ENCODE measurements around the gene LTF. TPM values are rescaled to one million over a fixed set of nuclear protein-coding genes. Genes with fewer than 3 reads are reported as not detected.
A peak's percentile ranks its signal among the peaks of the same experiment; 100 is the strongest.

Gene LTF
- total RNA-seq, 4 donors from 2014 or later, result 0.62 to 5.1 (median 1.1) TPM

GRCh38 chr3:46411271-46411670 lies 53.4 kb downstream of the LTF start:
- Histone ChIP-seq H3K27me3 (no peaks in the 10 kb centered on the region), H3K4me3 (no peak overlapping the region), H3K27ac (no peak overlapping the region), H3K9me3 (no peaks in the 10 kb centered on the region), H3K36me3 (no peaks in the 10 kb centered on the region), H3K4me1 (peaks cover 22 to 34% of the 10 kb centered on the region in 2 donors)
- intact Hi-C loops (cut with DNase I; ENCODE audit: low total_unique reads), result no loop called here
- TF ChIP-seq POLR2A (IDR thresholded peaks at IDR 0.05) (no peak), CTCF (IDR thresholded peaks at IDR 0.05 in 4 of 5, conservative IDR thresholded peaks at IDR 0.05 in 1 of 5) (no peak)
- DNase-seq, result no peak
- no peak for ATAC-seq
- in situ Hi-C loops (cut with MboI; ENCODE audit: low sequenced_read_pairs in 4 of 4), result no loop called here

GRCh38 chr3:46410669-46411068 lies 54.0 kb downstream of the LTF start:
- TF ChIP-seq CTCF (IDR thresholded peaks at IDR 0.05 in 4 of 5, conservative IDR thresholded peaks at IDR 0.05 in 1 of 5) (no peak), POLR2A (IDR thresholded peaks at IDR 0.05) (no peak)
- Histone ChIP-seq H3K4me3 (no peak overlapping the region), H3K36me3 (no peaks in the 10 kb centered on the region), H3K4me1 (peaks cover 22 to 35% of the 10 kb centered on the region in 2 donors), H3K9me3 (no peaks in the 10 kb centered on the region), H3K27ac (no peak overlapping the region), H3K27me3 (no peaks in the 10 kb centered on the region)
- in situ Hi-C loops (cut with MboI; ENCODE audit: low sequenced_read_pairs in 4 of 4) (no loop called here), intact Hi-C loops (cut with DNase I; ENCODE audit: low total_unique reads) (no loop called here)
- DNase-seq (no peak), ATAC-seq (no peak)

GRCh38 chr3:46409739-46410489 lies 54.8 kb downstream of the LTF start:
- ATAC-seq, result no peak
- intact Hi-C loops (cut with DNase I; ENCODE audit: low total_unique reads) (loop anchor here (2.0 kb wide), 1 partner anchor 29 kb away; no protein-coding TSS in a partner anchor), in situ Hi-C loops (cut with MboI; ENCODE audit: low sequenced_read_pairs in 4 of 4) (no loop called here)
- Histone ChIP-seq H3K27me3 (no peaks in the 10 kb centered on the region), H3K4me3 (no peak overlapping the region), H3K27ac (peak overlapping the region in 1 of 4 donors; percentile 25), H3K4me1 (peaks cover 22 to 32% of the 10 kb centered on the region in 2 donors), H3K9me3 (no peaks in the 10 kb centered on the region), H3K36me3 (no peaks in the 10 kb centered on the region)
- no peak for TF ChIP-seq CTCF (IDR thresholded peaks at IDR 0.05 in 4 of 5, conservative IDR thresholded peaks at IDR 0.05 in 1 of 5)
- TF ChIP-seq POLR2A (IDR thresholded peaks at IDR 0.05), result no peak
- DNase-seq, result no peak

- in situ Hi-C loops (cut with MboI; ENCODE audit: low sequenced_read_pairs in 4 of 4) (no loop called here), intact Hi-C loops (cut with DNase I; ENCODE audit: low total_unique reads) (loop anchor here (2.0 kb wide), 1 partner anchor 28 kb away; no protein-coding TSS in a partner anchor)
- H3K4me3 ChIP-seq, result no peak overlapping the region
- H3K27me3 ChIP-seq, result no peaks in the 10 kb centered on the region
- peak overlapping the region; percentile 77 to 86 (median 78) for H3K27ac ChIP-seq
- no peaks in the 10 kb centered on the region for H3K9me3 ChIP-seq
- peaks cover 22 to 32% of the 10 kb centered on the region in 2 donors for H3K4me1 ChIP-seq
- TF ChIP-seq CTCF (IDR thresholded peaks at IDR 0.05 in 4 of 5, conservative IDR thresholded peaks at IDR 0.05 in 1 of 5), result no peak
- TF ChIP-seq POLR2A (IDR thresholded peaks at IDR 0.05), result no peak
- no peaks in the 10 kb centered on the region for H3K36me3 ChIP-seq
- DNase-seq (no peak), ATAC-seq (no peak)
These were observed 55.9 kb downstream of the LTF start for GRCh38 chr3:46408853-46409252.

All from gastrocnemius medialis (tissue), 4 donors.